ENCODE results near the gene DNTT. TPM values are rescaled to one million over a fixed set of nuclear protein-coding genes. Genes with fewer than 3 reads are reported as not detected.

The DNTT gene
- total RNA-seq, 1 donor, result not detected

- DNase-seq (ENCODE audit: low read depth), result no peak
- no peak for TF ChIP-seq CTCF (IDR thresholded peaks at IDR 0.05; ENCODE audit: insufficient read depth, low read length)
- H3K4me3 ChIP-seq (ENCODE audit: low read depth, low read length), result no peak overlapping the region
Observed at GRCh38 chr10:96281444-96282029, 22.7 kb upstream of the DNTT start.

GRCh38 chr10:96283351-96283750 lies 20.9 kb upstream of the DNTT start:
- no peak for TF ChIP-seq CTCF (IDR thresholded peaks at IDR 0.05; ENCODE audit: insufficient read depth, low read length)
- H3K4me3 ChIP-seq (ENCODE audit: low read depth, low read length), result no peak overlapping the region
- no peak for DNase-seq (ENCODE audit: low read depth)

DNA sequence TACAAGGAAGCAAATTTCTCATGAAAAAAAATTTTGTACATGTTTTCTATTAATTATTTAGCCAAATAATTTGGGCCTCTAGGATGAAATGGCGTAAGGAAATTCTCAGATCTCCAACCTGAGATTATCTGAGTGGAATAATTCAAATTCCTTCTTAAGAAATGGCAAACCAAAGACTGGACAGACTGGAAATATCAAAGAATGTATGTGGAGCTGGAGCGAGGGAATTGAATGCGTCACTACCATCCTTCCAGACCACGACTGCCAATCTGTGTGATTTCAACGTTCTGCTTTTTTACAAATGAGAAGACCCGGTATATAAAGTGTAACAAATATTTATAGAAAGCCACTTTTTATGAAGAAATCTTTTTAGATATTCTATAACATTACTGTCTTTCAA lies 20.5 kb upstream of the DNTT start:
- TF ChIP-seq CTCF (IDR thresholded peaks at IDR 0.05; ENCODE audit: insufficient read depth, low read length), result no peak
- no peak for DNase-seq (ENCODE audit: low read depth)
- H3K4me3 ChIP-seq (ENCODE audit: low read depth, low read length), result no peak overlapping the region

DNA sequence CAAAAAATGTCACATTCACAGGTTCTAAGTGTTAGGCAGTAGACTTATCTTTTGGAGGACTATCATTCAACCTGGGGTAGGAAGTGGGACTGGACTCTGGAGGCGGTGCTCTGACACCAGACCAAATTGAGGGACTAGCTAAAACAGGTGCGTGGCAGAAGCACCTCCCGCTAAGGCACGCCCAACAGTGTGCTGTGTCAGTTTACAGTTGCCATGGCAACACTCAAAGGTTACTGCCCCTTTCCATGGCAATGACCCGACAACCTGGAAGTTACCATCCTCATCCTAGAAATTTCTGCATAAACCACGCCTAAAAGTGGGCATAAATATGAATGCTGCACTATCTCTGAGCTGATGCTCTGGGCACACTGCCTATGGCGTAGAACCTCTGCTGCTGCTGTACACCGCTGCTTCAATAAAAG lies 18.9 kb upstream of the DNTT start:
- DNase-seq (ENCODE audit: low read depth), result no peak
- no peak overlapping the region for H3K4me3 ChIP-seq (ENCODE audit: low read depth, low read length)
- no peak for TF ChIP-seq CTCF (IDR thresholded peaks at IDR 0.05; ENCODE audit: insufficient read depth, low read length)

GRCh38 chr10:96287392-96288105 lies 16.7 kb upstream of the DNTT start:
- no peak for TF ChIP-seq CTCF (IDR thresholded peaks at IDR 0.05; ENCODE audit: insufficient read depth, low read length)

GRCh38 chr10:96288151-96288621 lies 16.0 kb upstream of the DNTT start:
- TF ChIP-seq CTCF (IDR thresholded peaks at IDR 0.05; ENCODE audit: insufficient read depth, low read length), result no peak
- no peak overlapping the region for H3K4me3 ChIP-seq (ENCODE audit: low read depth, low read length)
- DNase-seq (ENCODE audit: low read depth), result no peak

More at GRCh38 chr10:96287392-96288105, 16.7 kb upstream of the DNTT start:
- no peak overlapping the region for H3K4me3 ChIP-seq (ENCODE audit: low read depth, low read length)
- peak; percentile 1 for DNase-seq (ENCODE audit: low read depth)
